Activated naive CD4-positive, alpha-beta T cell (primary cell): ENCODE measurements around the gene DUS3L.
"Not testable (repeated sequence)": the region's sequence is repeated elsewhere in the genome, so short reads cannot be mapped to it uniquely, and the experiment has no call there.

Experiments
- DNase-seq, 4 experiments: peaks; one replicate each; lab custom pipeline; 2025; lab: John Stamatoyannopoulos, UW

The DUS3L gene

DNA sequence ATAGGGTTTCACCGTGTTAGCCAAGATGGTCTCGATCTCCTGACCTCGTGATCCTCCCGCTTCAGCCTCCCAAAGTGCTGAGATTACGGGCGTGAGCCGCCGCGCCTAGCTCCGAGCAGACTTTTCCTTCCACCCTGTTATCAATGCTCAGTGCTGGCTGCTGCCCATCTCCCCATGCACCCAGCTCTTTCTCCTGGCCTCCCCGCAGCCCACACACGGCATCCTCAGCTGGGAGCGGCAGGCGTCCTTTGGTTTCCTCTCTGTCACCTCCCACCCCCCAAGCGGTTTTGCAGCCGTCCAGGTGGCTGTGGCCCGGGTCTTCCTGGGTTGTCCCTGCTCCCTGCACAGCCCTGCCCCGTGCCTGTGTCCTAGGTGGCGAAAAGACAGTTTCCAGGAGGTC is 18.5 kb downstream of the DUS3L start:
- no peak for DNase-seq

DNA sequence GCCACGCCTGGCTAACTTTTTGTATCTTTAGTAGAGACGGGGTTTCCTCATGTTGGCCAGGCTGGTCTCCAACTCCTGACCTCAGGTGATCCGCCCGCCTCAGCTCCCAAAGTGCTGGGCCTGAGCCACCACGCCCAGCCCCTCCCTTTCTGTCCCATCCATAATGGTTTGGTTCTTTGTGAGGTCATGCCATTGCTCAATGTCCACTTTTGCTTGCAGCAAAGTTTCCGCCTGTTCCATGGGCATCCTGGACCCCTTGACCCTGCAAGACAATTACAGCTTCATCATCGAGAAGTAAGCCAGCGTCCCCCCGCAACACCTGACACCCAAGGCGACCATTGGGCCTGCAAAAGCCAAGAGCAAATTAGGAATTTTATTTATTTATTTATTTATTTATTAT is 23.0 kb downstream of the DUS3L start:
- no peak for DNase-seq

DNA sequence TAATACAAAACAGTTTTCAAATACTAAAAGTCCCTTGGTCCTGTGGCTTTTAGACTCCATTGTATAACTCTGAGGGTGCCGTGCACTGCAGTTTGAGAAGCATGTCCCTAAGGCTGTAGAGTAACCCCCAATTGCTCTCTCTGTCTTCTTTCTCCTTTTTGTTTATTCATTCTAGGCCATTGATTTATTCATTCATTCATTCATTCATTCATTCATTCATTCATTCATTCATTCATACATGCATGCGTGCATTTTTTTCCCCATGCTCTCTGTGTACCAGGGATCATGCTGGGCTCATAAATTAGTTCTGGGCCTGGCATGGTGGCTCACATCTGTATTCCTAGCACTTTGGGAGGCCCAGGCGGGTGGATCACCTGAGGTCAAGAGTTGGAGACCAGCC is 25.7 kb downstream of the DUS3L start:
- no peak for DNase-seq

DNA sequence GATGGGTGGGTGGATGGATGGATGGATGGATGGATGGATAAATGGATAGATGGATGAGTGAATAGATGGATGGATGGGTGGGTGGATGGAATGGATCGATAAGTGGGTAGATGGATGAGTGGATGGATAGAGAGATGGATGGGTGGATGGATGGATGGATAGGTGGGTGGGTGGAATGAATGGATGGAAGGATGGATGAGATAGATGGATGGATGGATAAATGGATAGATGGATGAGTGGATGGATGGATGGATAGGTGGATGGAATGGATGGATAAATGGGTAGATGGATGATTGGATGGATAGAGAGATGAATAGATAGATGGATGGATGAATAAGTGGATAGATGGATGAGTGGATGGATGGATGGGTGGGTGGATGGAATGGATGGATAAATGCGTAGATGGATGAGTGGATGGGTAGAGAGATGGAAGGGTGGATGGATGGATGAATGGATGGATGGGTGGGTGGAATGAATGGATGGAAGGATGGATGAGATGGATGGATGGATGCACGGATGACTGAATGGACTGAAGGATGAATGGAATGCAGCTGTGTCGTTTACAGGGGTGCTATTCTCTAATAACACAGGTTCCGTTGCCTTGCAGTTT is 28.2 kb downstream of the DUS3L start:
- DNase-seq = no peak

DNA sequence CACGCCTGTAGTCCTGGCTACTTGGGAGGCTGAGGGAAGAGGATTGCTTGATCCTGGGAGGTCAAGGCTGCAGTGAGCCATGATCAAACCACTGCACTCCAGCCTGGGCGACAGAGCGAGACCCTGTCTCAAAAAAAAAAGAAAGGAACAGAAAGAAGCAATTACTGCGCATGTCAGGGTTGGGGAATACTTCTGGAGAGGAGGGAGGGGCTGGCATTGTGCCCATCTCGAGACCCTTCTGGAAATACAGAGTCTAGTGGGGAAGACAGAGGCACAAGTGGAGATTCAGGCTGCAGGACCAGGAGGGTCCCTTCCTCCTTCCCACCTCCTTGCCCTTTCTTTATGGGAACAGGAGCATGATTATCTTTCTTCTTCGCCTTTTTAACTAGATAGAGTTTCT is 37.2 kb downstream of the DUS3L start:
- DNase-seq = no peak

DNA sequence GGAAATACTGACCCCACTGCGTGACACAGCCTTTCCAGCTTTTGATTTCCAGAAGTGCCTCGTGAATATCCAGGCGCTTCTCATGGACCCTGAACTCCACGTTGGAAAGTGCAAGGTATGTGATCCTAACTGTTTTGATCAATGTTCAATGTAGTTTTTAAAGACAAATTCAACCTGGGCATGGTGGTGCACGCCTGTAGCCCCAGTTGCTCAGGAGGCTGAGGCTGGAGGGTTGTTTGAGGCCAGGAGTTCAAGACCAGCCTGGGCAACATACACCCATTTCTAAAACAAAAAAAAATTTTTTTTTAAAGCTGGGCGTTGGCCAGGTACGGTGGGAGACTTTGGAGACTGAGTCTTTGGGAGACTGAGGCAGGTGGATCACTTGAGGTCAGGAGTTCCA is 39.3 kb downstream of the DUS3L start:
- no peak for DNase-seq

DNA sequence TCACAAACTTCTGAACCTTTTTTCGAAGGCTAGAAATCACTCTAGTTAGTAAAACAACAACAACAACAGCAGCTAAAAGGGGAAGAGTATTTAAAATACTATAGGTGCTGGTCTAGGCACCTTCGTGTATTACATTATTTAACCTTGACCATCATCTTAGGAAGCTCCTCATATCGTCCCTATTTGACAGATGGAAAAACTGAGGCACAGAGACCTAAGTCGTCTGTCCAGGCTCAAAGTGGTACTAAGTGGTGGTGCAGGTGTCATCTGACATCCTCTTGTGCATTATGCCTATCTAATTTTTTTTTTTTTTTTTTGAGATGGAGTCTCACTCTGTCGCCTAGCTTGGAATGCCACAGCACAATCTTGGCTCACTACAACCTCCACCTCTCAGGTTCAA is 41.5 kb downstream of the DUS3L start:
- DNase-seq = no peak

DNA sequence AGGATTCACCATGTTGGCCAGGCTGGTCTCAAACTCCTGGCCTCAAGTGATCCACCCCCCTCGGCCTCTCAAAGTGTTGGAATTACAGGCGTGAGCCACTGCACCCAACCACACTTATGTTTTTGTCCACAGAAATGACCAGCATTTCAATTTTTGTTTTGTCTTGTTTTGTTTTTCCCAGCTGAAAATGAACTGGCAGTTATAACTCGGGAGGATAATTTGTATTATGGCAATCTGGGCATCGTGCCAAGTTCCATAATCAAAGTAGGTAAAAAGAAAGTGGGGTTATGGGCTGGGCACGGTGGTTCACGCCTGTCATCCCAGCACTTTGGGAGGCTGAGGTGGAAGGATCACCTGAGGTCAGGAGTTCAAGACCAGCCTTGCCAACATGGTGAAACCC is 42.0 kb downstream of the DUS3L start:
- DNase-seq = not testable (repeated sequence)

DNA sequence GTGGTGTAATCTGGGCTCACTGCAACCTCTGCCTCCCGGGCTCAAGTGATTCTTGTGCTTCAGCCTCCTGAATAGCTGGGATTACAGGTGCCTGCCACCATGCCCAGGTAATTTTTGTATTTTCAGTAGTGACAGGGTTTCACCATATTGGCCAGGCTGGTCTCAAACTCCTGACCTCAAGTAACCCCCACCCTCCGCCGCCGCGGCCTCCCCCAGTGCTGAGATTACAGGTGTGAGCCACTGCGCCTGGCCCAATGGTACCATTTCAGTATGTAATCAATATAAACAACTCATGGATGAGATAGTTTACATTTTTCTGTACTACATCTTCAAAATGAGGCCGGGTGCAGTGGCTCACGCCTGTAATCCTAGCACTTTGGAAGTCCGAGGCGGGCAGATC is 46.0 kb downstream of the DUS3L start:
- DNase-seq = not testable (repeated sequence)

DNA sequence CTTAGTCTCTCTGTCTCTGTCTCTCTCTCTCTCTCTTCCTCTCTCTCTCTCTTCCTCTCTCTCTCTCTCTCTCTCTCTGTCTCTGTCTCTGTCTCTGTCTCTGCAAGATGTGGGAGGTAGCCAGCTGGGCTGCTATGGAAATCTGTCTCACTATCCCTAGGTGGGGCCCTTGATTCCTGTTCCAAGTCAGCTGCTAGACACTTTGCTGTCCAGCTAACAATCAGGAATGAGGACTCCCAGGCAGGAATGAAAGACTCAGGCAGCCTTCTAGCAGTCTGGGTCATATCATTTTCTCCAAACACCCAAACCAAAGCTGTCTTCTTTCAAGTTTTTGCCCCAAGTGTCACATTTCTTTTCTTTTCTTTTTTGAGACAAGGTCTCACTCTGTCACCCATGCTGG is 47.3 kb downstream of the DUS3L start:
- no peak for DNase-seq

DNA sequence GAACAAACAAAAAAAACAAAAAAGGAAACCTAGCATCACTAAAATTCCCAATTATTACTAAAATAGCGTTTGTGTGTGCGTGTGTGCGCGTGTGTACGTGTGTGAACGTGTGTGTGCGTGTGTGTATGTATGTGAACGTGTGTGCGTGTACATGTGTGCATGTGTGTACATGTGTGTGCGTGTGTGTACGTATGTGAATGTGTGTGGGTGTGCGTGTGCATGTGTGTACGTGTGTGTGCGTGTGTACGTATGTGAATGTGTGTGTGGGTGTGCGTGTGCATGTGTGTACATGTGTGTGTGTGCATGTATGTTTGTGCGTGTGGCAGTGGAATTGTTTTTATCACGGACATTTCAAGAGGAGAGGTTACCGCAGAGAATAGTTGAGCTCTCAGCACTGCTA is 48.9 kb downstream of the DUS3L start:
- DNase-seq = no peak

DNA sequence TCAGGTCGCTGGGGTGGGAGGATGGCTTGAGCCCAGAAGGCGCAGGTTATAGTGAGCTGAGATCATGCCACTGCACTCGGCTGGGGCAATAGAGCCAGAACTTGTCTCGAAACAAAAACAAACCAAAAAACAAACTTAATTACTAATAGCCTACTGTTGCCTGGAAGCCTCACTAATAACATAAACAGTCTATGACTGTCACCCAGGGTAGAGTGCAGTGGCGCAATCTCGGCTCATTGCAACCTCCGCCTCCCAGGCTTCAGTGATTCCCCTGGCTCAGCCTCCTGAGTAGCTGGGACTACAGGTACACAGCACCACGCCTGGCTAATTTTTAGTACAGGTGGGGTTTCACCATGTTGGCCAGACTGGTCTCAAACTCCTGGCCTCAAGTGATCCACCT is 52.5 kb downstream of the DUS3L start:
- DNase-seq = no peak
